ENCODE results near the gene CLIC4.
A peak's percentile ranks its signal among the peaks of the same experiment; 100 is the strongest.
"Not testable (repeated sequence)": the region's sequence is repeated elsewhere in the genome, so short reads cannot be mapped to it uniquely, and the experiment has no call there.

The CLIC4 gene

DNA sequence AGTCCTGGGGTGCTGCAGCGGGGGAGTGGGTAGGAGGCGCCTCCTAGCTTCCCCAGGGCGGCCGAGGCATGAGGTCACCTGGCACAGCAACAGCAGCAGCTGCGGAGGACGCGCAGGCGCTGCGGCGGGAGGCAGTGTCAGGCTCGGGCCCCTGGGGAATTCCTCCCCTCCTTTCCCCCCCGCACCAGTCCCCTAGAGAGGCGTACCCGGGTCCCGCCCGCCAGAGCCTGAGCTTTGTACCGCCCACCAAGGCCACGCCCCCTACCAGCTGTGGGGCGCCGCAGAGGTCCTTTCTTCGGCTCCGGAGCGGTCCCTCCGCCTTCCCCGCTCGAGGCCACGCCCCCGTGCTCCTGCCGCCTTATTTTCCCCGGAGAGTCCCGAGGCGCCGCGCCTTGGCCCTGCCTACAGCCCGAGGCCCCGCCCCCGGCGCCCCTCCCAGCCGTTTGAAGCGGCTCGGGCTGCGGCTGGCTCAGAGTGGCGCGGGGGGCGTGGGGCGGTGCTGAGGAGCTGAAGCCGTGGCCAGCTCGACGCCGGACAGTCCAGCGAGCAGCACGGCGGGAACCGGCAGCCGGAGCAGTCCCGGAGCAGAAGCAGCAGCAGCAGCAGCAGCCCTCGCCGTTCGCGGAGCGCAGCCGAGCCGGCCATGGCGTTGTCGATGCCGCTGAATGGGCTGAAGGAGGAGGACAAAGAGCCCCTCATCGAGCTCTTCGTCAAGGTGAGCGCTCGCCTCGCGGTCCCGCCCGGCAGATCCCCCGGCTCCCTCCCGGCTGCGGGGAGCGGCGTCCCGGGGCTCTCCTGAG, at the start of gene CLIC4:
Gene CLIC4, plus strand, starts transcription at position 537 of the 800 bp plus-strand sequence. Its CDS starts 107 bp downstream, at position 644.
- intact Hi-C loops (cut with DNase I), result loop anchor here (1.0 to 5.0 kb wide), 6 partner anchors 15 to 102 kb away; partner anchors contain the start of gene SRRM1
- peak; percentile 96 to 100 (median 98) for DNase-seq

DNA sequence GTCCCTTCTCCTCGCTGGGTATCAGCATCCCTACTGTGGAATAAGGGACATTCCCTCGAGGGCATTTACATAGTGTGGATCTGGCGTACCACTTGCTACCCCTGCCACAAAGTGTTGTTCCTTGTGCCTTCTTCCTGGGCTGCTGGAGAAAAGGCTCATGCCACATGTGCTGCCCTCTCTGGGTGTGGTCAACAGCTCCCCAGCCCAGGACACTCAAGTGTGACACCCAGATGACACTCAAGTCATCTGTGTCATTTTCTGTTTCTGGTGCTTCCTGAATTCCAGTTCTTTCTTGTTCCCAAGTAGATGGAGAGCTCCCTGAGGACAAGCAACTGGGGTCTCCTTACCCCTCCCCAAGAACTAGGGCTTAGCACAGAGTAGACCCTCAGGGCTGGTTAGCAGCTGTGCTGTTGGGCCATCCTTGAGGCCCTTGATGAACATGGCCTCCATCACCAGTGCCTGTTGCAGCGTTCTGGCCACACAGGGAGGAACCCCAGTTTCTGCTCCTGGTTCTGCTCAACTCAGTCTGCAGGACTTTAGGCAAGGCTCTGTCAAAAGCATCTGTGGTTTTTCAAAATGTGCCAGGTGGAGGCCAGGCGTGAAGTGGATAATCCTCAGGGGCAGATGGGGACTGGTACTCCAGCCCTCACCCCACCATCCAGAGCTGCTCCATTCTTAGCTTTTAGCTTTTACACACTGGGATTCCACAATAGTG, 49.0 kb upstream of the CLIC4 start:
- peak in 2 of 10 donors; percentile 21 to 30 for DNase-seq
- intact Hi-C loops (cut with DNase I), result no loop called here

DNA sequence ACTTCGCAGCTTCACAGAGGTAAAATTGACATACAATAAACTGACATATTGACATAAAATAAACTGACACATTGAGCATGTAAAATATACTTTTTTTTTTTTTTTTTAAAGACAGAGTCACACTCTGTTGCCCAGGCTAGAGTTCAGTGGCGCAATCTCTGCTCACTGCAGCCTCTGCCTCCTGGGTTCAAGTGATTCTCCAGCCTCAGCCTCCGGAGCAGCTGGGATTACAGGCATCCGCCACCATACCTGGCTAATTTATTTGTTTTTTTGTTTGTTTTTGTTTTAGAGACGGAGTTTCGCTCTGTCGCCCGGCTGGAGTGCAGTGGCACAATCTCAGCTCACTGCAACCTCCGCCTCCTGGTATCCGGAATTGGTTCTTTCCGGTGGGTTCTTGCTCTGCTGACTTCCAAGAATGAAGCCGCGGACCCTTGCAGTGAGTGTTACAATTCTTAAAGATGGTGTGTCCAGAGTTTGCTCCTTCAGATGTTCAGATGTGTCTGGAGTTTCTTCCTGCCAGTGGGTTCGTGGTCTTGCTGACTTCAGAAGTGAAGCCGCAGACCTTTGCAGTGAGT, 48.4 kb upstream of the CLIC4 start:
- intact Hi-C loops (cut with DNase I), result no loop called here
- DNase-seq, result peak in 2 of 10 donors; percentile 3 to 34

DNA sequence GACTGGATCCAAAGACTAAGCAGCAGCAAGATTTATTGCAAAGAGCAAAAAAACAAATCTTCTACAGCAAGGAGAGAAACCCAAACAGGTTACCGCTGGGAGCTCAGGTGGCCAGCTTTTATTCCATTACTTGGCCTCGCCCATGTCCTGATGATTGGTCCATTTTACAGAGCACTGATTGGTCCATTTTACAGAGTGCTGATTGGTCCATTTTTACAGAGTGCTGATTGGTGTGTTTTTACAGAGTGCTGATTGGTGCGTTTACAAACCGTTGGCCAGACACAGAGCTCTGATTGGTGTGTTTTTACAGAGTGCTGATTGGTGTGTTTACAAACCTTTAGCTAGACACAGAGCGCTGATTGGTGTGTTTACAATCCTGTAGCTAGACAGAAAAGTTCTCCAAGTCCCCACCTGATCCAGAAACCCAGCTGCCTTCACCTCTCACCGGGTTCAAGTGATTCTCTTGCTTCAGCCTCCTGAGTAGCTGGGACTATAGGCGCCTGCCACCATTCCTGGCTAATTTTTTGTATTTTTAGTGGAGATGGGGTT, 47.7 kb upstream of the CLIC4 start:
- intact Hi-C loops (cut with DNase I); DNase-seq: not testable (repeated sequence)

DNA sequence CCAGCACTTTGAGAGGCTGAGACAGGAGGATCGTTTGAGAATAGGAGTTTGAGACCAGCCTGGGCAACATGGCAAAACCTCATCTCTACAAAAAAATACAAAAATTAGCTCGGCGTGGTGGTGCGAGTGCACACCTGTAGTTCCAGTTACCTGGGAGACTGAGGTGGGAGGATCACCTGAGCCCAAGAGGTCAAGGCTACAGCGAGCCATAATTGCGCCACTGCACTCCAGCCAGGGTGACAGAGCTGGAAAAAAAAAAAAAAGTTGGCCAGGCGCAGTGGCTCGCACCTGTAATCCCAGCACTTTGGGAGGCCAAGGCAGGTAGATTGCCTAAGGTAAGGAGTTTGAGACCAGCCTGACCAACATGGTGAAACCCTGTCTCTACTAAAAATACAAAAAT, 46.9 kb upstream of the CLIC4 start:
- peak in 1 of 10 donors; percentile 49 for DNase-seq
- intact Hi-C loops (cut with DNase I), result not testable (repeated sequence)

DNA sequence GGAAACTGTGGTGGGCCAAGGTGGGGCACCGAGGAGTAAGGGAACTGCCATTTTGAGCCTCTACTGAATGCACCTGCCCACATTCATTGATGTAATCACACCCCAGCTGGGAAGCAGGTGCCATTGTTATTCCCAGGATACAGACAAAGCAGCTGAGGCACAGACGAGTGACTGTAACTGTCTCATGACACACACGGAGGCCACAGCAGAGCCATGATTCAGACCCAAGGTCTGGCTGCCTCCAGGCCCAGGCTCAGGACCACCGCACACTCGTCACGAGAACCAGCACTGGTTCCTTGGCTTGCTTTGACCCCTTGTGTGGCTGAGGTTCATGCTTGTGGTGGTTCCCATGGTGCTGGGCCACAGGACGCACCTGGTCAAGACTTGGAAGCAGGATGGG, 45.6 kb upstream of the CLIC4 start:
- DNase-seq, result no peak
- intact Hi-C loops (cut with DNase I), result no loop called here

DNA sequence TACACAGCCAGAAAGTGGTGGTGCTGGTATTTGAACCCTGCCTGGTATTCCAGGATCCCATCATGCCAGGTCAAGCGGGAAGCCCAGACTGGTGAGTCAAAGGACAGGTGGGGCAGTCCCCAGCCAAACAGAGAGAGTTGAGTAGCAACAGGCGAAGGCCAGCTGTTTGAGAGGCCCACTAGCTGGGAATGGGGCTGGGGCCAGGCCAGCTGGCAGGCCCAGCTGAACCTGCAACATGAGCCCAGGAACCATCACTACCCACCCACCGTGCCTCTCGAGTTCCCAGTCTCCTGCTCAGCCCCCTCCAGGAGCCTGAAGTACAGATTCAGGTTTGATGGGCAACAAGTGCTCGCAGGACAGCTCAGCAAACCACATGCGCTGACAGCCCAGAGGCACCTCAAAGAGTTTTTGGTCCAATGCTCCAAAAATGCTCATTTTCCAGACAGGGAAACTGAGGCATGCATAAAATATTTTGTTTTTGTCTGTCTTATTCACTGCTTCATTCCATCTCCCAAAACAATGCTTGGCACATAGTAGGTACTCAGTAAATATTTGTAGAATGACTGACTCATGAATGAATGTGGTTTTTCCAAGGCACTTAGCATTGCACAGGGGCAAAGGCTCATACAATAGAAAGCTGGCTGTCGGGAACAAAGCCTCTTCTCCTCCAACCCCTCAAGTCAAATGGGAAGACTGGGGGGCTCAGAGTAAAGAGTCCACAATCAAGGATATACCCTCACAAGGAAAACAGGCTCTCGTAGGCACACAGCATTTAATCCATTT, 42.5 kb upstream of the CLIC4 start:
- intact Hi-C loops (cut with DNase I), result no loop called here
- no peak for DNase-seq

DNA sequence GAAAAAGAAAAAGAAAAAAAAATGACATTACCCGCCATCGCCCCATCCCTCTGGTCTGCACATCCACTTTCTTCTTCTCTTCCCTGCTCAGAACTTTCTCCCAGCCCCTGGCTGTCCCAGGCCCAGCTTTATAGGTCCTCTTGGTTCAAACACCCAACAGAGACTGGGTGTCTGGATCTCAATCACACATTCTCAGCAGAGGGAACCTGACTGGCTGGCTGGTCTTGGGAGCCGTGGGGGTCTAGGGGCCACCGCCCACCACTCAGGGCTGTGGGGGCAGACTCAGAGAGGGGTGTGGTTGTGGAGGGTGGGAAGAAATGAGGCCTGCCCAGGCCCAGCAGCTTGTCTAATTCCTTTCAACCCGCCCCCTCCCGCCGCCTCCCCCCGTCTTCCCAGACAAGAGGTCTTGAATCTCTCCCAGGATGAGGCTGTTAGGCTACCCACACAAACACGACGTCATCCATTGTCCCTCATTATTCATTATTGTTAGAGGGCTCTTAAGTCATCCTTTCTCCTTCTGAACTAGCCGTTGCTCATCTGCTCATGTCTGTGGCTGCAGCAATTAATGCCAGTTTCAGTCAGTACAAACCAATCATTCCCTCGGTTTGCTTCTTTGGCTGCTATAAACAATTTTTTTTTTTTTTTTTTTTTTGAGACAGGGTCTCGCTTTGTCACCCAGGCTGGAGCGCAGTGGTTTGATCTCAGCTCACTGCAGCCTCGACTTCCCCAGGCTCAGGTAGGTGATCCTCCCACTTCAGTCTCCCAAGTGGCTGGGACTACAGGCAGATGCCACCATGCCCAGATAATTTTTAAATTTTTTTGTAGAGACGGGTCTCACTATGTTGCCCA, 40.6 kb upstream of the CLIC4 start:
- intact Hi-C loops (cut with DNase I), result no loop called here
- DNase-seq, result peak in 4 of 10 donors; percentile 28 to 82 (median 59)

DNA sequence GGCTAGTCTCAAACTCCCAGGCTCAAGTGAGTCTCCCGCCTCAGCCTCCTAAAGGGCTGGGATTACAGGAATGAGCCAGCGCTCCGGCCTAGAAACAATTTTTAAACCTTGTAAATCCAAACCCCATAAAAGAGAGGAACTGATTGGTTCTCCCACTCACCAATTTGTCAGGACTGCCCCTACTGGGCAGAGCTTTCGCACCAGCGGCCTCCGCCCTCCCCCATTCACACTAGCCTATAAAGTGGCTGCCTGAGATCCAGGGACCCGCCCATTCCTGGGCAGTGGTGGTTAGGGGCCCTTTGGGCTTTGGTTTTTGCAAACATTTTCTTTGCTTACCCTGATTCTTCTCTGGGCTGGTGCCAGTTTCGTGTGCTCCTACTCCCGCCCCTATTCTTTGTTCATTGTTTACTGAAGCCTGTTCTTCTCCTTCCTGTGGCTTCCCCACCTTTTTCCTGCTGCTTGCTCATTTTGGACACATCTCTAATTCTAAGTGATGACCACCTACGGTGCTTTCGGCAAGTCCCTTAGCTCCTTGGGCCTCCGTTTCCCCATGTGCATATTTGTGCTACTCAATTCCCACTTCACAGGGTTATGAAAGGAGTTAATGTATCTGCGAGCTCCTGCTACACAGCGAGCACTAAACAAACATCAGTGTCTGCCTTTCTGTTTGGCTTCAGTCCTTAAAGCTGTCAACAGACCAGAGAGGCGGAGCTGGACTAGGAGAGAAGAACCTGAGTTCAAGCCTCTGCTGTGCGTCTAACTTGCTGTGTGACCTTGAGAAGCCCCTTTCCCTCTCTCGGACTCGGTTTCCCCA, 39.8 kb upstream of the CLIC4 start:
- intact Hi-C loops (cut with DNase I), result no loop called here
- peak; percentile 54 to 98 (median 79) for DNase-seq

DNA sequence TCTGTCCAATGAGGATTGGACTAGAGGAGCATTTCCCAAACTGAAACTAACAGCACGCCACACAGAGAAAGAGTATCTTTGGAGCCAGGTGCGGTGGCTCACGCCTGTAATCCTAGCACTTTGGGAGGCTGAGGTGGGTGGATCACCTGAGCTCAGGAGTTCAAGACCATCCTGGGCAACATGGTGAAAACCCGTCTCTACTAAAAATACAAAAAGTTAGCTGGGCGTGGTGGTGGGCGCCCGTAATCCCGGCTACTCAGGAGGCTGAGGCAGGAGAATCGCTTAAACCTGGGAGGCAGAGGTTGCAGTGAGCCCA, 39.2 kb upstream of the CLIC4 start:
- intact Hi-C loops (cut with DNase I); DNase-seq: not testable (repeated sequence)

DNA sequence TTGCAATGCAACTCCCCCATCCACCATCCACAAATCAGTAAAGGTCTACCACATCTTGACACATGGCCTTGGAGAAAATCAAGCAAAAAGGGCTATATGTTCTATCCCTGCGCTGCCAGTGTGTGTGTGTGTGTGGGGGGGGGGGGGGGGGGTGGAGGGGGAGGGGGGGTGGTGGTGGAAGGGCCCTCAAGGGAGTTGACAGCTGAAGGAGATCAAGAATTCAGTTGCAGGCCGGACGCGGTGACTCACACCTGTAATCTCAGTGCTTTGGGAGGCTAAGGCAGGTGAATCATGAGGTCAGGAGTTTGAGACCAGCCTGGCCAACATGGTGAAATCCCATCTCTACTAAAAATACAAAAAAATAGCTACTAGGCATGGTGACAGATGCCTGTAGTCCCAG, 37.6 kb upstream of the CLIC4 start:
- intact Hi-C loops (cut with DNase I), result no loop called here
- no peak for DNase-seq

DNA sequence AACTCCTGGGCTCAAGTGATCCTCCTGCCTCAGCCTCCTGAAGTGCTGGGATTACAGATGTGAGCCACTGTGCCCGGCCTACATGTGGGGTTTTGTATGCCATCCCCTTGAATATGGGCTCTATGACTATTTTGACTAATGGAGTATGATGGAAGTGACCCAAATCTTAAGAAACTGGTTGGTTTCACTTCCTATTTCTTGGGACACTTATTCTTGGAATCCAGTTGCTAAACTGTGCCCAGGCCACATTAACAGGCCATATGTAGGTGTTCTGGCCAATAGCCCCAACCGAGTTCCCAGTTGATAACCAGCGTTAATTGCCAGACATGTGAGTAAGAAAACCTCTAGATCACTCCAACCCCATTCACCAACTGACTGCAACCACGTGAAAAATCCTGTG, 36.3 kb upstream of the CLIC4 start:
- no peak for DNase-seq
- intact Hi-C loops (cut with DNase I), result no loop called here

DNA sequence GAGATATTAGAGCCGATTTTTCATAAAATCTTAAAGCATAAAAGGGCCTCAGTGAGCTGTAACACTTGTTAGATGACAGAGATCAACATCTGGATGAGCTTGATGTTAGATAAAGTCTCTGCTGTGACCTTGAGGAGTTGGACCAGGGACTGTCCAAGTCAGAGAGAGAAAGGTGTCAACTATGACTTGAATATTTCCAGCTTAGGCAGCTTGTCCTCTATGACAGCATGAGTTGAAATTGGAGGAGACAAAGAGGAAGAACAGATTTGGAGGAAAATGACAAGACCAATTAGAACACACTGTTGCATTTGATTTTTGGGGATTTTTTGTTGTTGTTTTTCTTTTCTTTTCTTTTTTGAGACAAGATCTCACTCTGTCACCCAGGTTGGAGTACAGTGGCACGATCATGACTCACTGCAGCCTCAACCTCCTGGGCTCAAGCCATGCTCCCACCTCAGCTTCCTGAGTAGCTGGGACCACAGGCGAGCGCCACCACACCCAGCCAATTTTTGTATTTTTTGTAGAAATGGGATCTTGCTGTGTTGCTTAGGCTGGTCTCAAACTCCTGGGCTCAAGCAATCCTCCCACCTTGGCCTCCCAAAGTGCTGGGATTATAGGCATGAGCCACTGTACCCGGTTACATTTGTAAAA, 35.3 kb upstream of the CLIC4 start:
- intact Hi-C loops (cut with DNase I), result no loop called here
- no peak for DNase-seq

DNA sequence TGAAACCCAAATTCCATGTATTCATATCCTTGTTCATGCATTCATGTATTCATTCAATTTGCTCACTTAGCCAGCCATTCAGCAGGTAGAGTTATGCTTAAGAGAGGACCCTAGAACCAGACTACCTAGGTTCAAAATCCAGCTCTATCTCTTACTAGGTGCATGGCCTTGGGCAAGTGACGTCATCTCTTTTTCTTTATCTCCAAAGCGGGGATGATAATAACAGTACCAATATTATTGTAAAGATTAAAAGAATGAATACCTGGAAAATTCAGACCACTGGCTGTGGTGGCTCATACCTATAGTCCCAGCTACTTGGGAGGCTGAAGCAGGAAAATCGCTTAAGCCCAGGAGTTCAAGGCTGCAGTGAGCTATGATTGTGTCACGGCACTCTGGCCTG, 33.9 kb upstream of the CLIC4 start:
- intact Hi-C loops (cut with DNase I), result no loop called here
- no peak for DNase-seq

DNA sequence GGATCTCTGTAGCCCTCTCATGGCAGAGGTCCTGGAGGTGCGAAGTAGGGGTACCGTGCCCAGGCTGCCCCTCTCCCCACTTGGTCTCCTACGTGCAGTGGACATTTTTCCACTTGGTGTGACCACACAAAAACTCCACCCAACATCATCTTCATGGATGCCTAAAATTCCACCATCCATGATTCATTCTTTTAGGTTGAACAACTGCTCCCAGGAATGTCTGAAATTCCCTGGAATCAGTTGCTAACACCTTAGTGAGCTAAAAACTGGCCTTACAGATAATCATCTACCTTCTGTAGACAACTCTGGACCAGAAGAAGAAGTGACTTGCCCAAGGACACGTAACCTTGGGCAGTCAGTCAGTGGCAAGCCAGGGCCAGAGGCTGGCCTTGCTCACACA, 32.1 kb upstream of the CLIC4 start:
- no peak for DNase-seq
- intact Hi-C loops (cut with DNase I), result no loop called here

DNA sequence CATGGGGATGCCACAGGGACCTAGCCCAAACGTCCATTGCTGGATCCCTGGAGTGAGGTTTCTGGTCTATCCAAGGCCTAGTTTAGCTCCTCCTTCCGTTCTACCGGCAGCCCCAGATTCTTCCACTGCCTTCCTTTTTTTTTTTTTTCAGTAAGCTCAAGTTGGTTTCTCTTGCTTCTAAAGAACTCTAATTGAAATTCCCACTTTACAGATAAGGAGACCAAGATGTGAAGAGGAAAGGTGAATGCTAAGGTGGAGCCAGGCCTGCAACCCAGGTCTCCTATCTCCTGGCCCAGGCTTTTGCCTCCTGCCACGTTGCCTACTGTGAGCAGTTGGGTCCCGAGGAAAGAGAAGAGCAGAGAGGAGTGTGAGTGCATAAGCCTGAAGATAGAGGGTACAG, 31.5 kb upstream of the CLIC4 start:
- peak in 1 of 10 donors; percentile 5 for DNase-seq
- intact Hi-C loops (cut with DNase I), result loop anchor here (2.0 kb wide), 1 partner anchor 31 kb away; the partner anchor contains the start of gene CLIC4

DNA sequence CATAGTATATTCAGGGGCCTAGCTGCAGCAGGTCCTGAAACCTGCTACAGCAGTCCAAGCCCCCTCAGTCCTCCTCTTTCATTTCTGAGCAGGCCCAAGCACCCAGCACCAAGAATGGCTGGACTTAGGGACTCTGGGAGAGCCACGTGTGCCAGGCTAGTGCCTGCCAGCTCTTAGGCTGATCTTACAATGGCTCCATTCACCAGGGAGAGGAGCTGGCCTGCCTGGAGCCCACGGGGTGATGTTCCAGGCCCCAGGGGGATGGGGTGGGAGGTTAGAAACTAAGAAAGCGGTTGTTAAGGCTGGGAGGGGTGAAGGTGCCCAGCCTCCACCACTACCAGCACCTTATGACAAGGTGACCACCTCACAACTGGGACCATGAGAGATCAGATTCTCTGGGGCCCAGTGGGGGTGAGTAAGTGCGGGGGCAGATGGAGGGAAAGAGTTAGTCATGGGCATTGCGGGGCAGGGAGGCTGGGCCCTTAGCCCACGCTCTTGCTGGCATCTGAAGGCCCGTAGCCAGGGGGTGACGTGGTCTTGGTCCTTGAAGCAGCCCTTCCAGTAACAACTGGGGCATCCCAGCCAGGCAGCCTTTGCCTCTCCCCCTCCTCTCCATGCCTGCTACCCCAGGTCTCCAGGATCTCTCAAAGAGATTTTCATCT, 30.3 kb upstream of the CLIC4 start:
- peak; percentile 74 to 97 (median 82) for DNase-seq
- intact Hi-C loops (cut with DNase I), result loop anchor here (2.0 kb wide), 1 partner anchor 30 kb away; the partner anchor contains the start of gene CLIC4

Measured in posterior cingulate gyrus (tissue), 11 donors.